ENCODE data around the gene EP400. TPM values are rescaled to one million over a fixed set of nuclear protein-coding genes. Genes with fewer than 3 reads are reported as not detected.
"Not testable (repeated sequence)": the region's sequence is repeated elsewhere in the genome, so short reads cannot be mapped to it uniquely, and the experiment has no call there.

Gene EP400
- total RNA-seq, 8 experiments from 2014 or later = 7.7 to 44.8 (median 17.2) TPM

DNA sequence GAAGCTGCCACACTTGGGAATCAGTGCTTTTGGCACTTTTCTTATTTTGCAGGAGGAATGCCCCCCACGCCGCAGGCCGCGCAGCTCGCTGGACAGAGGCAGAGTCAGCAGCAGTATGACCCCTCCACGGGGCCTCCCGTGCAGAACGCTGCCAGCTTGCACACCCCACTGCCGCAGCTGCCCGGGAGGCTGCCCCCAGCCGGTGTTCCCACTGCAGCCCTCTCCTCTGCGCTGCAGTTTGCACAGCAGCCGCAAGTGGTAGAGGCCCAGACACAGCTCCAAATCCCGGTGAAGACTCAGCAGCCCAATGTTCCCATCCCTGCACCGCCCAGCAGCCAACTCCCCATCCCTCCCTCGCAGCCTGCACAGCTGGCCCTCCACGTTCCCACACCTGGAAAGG, 32.3 kb downstream of the EP400 start:
- H3K4me1 ChIP-seq (replicated peaks in 1 of 2) = peaks cover 0 to 6% of the 10 kb centered on the region in 2 donors
- WGBS, 10 experiments = 82 to 100% (median 96%) methylated on average over 2 to 7 of the region's 17 CpGs; no CpG with 5 or more reads in 6 of the 10 experiments
- ATAC-seq (replicated peaks in 6 of 8) = no peak
- H3K27ac ChIP-seq = no peak overlapping the region
- H3K4me3 ChIP-seq = no peak overlapping the region
- in situ Hi-C loops (cut with MboI; ENCODE audit: low pct_unique_long_range_greater_than_20kb in 2 of 9, low sequenced_read_pairs in 9 of 9, unreplicated experiment in 9 of 9) = no loop called here

DNA sequence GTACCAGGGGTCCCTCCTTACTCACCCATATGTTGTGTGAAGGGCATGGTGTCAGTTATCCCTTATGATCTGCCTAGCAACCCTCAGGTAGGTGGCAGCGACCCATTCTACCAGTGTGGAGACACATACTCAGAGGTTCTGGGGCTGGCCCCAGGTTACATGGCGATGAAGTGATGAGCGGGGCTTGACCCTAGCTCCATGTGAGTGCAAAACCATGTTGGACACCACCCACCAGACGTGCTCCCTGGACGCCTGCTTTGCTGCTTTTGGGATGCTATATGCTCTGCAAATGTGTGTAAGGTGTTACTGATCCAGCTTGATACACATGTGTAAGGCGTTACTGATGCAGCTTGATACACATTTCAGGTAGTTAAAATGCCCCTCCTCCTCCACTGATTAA, 33.3 kb downstream of the EP400 start:
- no peak overlapping the region for H3K4me3 ChIP-seq
- no peak overlapping the region for H3K27ac ChIP-seq
- peaks cover 0 to 7% of the 10 kb centered on the region in 2 donors for H3K4me1 ChIP-seq (replicated peaks in 1 of 2)
- 79 to 100% (median 96%) methylated on average over 1 to 5 of the region's 6 CpGs; no CpG with 5 or more reads in 3 of the 10 experiments for WGBS, 10 experiments
- in situ Hi-C loops (cut with MboI; ENCODE audit: low pct_unique_long_range_greater_than_20kb in 2 of 9, low sequenced_read_pairs in 9 of 9, unreplicated experiment in 9 of 9) = no loop called here
- no peak for ATAC-seq (replicated peaks in 6 of 8)

DNA sequence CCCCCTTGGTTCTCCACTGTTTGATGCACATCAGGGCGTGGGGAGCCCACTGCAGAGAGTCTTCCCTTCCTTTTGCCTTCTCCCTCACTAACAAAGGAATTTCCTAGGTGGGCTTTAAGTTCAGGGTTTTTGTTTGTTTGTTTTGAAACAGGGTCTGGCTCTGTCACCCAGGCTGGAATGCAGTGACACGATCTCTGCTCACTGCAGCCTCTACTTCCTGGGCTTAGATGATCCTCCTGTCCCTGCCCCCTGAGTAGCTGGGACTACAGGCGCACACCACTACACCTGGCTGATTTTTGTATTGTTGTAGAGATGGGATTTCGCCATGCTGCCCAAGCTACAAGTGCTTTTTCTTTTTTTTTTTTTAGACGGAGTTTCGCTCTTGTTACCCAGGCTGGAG, 33.8 kb downstream of the EP400 start:
- in situ Hi-C loops (cut with MboI; ENCODE audit: low pct_unique_long_range_greater_than_20kb in 2 of 9, low sequenced_read_pairs in 9 of 9, unreplicated experiment in 9 of 9) = no loop called here
- ATAC-seq (replicated peaks in 6 of 8) = no peak
- Histone ChIP-seq H3K4me1 (replicated peaks in 1 of 2) (peaks cover 0 to 7% of the 10 kb centered on the region in 2 donors), H3K4me3 (no peak overlapping the region), H3K27ac (no peak overlapping the region)
- 60 to 100% (median 100%) methylated on average over 1 to 3 of the region's 6 CpGs; no CpG with 5 or more reads in 4 of the 10 experiments for WGBS, 10 experiments

DNA sequence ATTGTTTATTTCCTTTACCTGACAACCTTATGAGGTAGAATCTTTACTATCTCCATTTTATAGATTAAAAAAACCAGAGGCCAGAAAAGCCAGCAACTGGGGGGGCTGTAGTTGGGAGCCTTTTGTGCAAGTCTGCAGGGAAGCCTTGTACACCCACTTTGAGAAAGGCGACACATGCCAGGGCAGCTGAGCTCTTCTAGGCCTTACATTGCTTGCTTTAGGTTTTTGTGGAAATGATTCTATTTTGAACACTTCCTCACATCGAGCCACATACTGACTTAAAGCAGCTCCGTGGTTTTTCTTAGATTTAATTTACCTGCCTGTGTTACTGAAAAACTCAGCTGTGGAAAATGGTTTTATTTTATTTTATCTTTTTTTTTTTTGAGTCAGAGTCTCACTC, 34.6 kb downstream of the EP400 start:
- Histone ChIP-seq H3K4me3 (no peak overlapping the region), H3K27ac (no peak overlapping the region), H3K4me1 (replicated peaks in 1 of 2) (peaks cover 0 to 9% of the 10 kb centered on the region in 2 donors)
- no peak for ATAC-seq (replicated peaks in 6 of 8)
- whole genome bisulfite sequencing, 10 experiments = 86 to 100% (median 100%) methylated on average over 1 to 3 of the region's 3 CpGs; no CpG with 5 or more reads in 1 of the 10 experiments
- in situ Hi-C loops (cut with MboI; ENCODE audit: low pct_unique_long_range_greater_than_20kb in 2 of 9, low sequenced_read_pairs in 9 of 9, unreplicated experiment in 9 of 9) = no loop called here

DNA sequence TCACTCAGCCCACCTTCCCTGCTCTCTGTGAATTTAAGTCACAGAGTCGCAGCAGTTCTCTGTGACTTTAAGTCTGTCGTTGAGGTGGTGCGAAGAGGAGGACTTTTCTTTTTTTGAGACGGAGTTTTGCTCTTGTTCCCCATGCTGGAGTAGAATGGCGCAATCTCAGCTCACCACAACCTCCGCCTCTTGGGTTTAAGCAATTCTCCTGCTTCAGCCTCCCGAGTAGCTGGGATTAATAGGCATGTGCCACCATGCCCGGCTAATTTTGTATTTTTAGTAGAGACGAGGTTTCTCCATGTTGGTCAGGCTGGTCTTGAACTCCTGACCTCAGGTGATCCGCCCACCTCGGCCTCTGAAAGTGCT, 35.8 kb downstream of the EP400 start:
- peaks cover 4 to 21% of the 10 kb centered on the region in 2 donors for H3K4me1 ChIP-seq (replicated peaks in 1 of 2)
- ATAC-seq (replicated peaks in 6 of 8); in situ Hi-C loops (cut with MboI; ENCODE audit: low pct_unique_long_range_greater_than_20kb in 2 of 9, low sequenced_read_pairs in 9 of 9, unreplicated experiment in 9 of 9); H3K27ac ChIP-seq; H3K4me3 ChIP-seq: not testable (repeated sequence)
- WGBS, 10 experiments = 90 to 100% (median 100%) methylated on average over 1 to 9 of the region's 11 CpGs; no CpG with 5 or more reads in 3 of the 10 experiments

DNA sequence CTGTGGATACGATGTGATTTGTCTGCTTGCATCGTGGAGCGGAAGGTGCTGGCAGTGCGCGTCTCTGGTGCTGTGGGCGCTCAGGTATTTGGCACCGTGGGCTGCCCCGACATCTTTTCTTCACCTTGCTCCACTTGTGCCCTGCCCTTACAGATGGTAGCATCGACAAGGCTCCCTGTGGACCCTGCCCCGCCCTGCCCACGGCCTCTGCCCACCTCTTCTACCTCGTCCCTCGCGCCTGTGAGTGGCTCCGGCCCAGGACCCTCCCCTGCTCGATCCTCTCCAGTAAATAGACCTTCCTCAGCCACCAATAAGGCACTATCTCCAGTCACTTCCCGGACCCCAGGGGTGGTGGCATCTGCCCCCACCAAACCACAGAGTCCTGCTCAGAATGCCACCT, 36.6 kb downstream of the EP400 start:
- Histone ChIP-seq H3K4me3 (no peak overlapping the region), H3K4me1 (replicated peaks in 1 of 2) (peaks cover 9 to 26% of the 10 kb centered on the region in 2 donors), H3K27ac (no peak overlapping the region)
- ATAC-seq (replicated peaks in 6 of 8) = no peak
- WGBS, 10 experiments = 80 to 100% (median 95%) methylated on average over 1 to 7 of the region's 17 CpGs; no CpG with 5 or more reads in 5 of the 10 experiments
- in situ Hi-C loops (cut with MboI; ENCODE audit: low pct_unique_long_range_greater_than_20kb in 2 of 9, low sequenced_read_pairs in 9 of 9, unreplicated experiment in 9 of 9) = no loop called here

DNA sequence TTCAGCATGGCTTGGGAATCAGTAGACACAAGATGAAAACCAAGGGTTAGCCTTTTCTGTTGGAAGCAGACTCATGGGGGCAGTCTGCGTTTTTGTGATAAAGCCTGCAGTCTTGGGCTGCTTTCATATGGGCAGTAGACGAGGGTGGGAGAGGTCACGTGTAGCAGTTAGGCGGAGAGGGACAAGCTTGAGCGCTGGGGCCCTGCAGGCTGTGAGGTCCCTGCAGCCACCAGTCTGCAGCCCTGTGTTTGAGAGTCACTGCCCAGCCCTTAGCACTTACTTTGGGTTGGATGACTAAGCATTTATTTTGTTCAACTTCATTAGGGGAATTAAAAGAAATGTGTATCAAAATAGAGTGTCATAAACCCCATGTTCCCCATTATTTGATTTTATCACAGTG, 37.2 kb downstream of the EP400 start:
- peaks cover 9 to 26% of the 10 kb centered on the region in 2 donors for H3K4me1 ChIP-seq (replicated peaks in 1 of 2)
- in situ Hi-C loops (cut with MboI; ENCODE audit: low pct_unique_long_range_greater_than_20kb in 2 of 9, low sequenced_read_pairs in 9 of 9, unreplicated experiment in 9 of 9) = no loop called here
- 17 to 96% (median 49%) methylated on average over 1 to 4 of the region's 5 CpGs; no CpG with 5 or more reads in 2 of the 10 experiments for WGBS, 10 experiments
- ATAC-seq (replicated peaks in 6 of 8) = peak in 6 of 8 experiments; percentile 33 to 79 (median 52)
- no peak overlapping the region for H3K4me3 ChIP-seq
- no peak overlapping the region for H3K27ac ChIP-seq

DNA sequence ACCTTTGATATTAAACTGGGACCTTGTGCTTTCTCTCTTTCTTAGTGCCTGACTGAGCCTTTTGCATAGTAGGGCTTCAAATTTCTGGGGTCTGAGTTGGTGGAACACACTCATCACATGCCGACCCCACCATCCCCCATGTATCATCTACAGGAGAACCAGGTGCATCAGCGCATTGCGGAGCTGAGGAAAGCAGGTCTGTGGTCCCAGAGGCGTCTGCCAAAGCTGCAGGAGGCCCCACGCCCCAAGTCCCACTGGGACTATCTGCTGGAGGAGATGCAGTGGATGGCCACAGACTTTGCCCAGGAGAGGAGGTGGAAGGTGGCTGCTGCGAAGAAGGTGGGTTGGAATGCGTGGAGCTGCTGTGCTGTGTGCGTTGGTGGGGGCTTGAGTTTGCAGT, 37.8 kb downstream of the EP400 start:
- Histone ChIP-seq H3K4me3 (no peak overlapping the region), H3K4me1 (replicated peaks in 1 of 2) (peaks cover 9 to 26% of the 10 kb centered on the region in 2 donors), H3K27ac (no peak overlapping the region)
- no peak for ATAC-seq (replicated peaks in 6 of 8)
- in situ Hi-C loops (cut with MboI; ENCODE audit: low pct_unique_long_range_greater_than_20kb in 2 of 9, low sequenced_read_pairs in 9 of 9, unreplicated experiment in 9 of 9) = no loop called here
- 80 to 100% (median 100%) methylated on average over 1 to 3 of the region's 8 CpGs; no CpG with 5 or more reads in 5 of the 10 experiments for WGBS, 10 experiments

DNA sequence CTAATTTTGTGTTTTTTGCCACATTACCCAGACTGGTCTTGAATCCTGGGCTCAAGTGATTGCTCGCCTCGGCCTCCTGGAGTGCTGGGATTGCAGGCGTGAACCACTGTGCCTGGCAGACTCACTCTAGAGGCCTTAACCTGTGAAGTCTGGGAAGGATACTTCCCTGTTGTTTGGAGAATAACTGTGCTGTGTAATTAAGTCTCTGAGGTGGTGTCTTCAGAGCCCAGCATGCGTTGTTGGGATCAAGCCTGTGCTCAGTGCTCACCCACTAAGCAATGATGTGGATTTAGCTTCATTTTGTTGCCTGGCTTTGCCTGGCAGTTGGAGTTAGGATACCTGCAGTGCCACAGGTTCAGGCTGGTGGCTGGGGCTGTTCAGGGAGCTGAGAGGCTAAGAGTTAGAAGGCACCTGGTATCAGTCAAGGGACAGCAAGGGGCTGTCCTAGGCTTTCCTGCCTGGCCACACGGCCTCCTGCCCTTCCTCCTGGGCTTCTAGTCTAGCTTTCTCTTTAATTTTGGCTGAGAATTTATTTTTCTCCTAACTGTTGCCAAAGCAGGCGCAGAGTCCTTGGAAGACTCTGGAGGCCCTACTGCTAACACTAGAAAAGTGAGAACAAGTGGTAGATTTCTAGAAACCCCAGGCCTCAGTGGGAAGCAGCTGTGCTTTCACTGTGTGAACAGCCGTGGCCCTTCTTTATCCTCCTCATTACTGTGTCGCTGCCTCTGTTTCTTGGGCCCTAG, 38.5 kb downstream of the EP400 start:
- Histone ChIP-seq H3K4me3 (no peak overlapping the region), H3K27ac (no peak overlapping the region), H3K4me1 (replicated peaks in 1 of 2) (peaks cover 9 to 26% of the 10 kb centered on the region in 2 donors)
- ATAC-seq (replicated peaks in 6 of 8) = no peak
- in situ Hi-C loops (cut with MboI; ENCODE audit: low pct_unique_long_range_greater_than_20kb in 2 of 9, low sequenced_read_pairs in 9 of 9, unreplicated experiment in 9 of 9) = no loop called here
- WGBS, 10 experiments = 88 to 100% (median 99%) methylated on average over 1 to 7 of the region's 8 CpGs; no CpG with 5 or more reads in 2 of the 10 experiments

DNA sequence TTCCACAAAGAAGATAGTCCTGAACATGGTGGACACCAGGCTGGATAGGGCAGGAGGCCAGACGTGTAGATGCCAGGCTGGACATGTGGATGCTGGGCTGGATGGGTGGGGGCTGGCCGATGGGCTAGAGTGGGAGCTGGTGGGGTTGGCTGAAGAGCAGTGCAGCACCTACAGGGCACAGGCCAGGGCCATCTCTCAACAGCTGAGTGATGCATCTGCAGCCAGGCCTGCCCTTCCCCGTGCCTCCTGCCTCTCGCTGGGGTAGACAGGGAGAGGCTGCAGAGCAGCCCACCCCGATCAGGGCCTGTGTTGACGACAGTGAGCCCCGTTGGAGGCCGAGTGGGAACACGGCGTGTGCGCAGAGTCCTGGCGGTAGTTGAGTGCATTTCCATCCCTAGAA, 39.3 kb downstream of the EP400 start:
- Histone ChIP-seq H3K4me1 (replicated peaks in 1 of 2) (peaks cover 9 to 26% of the 10 kb centered on the region in 2 donors), H3K27ac (no peak overlapping the region), H3K4me3 (no peak overlapping the region)
- 77 to 100% (median 93%) methylated on average over 1 to 6 of the region's 12 CpGs; no CpG with 5 or more reads in 7 of the 10 experiments for WGBS, 10 experiments
- ATAC-seq (replicated peaks in 6 of 8) = no peak
- in situ Hi-C loops (cut with MboI; ENCODE audit: low pct_unique_long_range_greater_than_20kb in 2 of 9, low sequenced_read_pairs in 9 of 9, unreplicated experiment in 9 of 9) = no loop called here

DNA sequence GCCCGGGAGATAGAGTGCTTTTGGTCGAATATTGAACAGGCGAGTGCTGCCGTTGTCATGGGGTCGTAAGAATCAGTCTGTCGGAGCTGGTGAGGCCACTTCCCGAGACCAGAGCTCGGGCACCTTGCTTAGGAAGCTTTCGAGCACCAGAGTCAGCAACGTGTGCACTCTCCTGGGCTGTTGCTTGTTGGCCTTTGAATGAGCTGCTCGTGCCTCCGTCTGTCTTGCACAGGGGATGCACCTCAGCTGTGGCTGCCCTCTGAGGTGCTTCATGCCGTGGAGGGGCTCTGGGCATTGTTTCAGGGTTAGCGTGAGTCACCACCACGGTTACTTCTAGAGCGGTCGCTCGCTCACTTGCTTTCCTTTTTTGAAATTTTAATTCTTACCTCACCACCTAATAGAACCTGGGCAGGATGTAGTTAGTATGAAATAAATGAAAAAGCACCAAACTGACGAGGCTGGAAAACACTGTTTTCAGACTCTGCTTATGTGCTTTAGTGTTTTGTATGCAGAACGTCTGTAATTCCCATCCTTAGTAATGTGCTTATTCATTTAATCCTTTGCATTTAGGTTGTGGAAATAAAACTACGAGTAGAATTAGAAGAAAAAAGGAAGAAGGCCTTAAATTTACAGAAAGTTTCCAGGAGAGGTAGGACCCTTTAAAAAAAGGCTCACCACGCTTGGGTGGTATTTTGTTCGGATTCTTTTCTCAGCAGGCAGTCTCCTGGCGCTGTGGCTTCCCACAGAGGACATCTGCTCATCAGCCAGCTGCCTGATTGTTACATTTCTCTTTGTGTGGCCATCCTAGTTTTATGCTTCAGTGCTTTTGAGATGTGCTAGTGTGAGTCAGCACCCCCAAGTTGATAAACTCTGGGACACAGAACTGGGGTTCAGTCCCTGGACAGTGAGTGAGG, 40.6 kb downstream of the EP400 start:
- Histone ChIP-seq H3K4me1 (replicated peaks in 1 of 2) (peaks cover 9 to 26% of the 10 kb centered on the region in 2 donors), H3K27ac (peak overlapping the region in 1 of 2 donors; percentile 79), H3K4me3 (no peak overlapping the region)
- peak in 5 of 8 experiments; percentile 59 to 74 (median 66) for ATAC-seq (replicated peaks in 6 of 8)
- 21 to 83% (median 43%) methylated on average over 1 to 19 of the region's 24 CpGs for WGBS, 10 experiments
- in situ Hi-C loops (cut with MboI; ENCODE audit: low pct_unique_long_range_greater_than_20kb in 2 of 9, low sequenced_read_pairs in 9 of 9, unreplicated experiment in 9 of 9) = no loop called here

DNA sequence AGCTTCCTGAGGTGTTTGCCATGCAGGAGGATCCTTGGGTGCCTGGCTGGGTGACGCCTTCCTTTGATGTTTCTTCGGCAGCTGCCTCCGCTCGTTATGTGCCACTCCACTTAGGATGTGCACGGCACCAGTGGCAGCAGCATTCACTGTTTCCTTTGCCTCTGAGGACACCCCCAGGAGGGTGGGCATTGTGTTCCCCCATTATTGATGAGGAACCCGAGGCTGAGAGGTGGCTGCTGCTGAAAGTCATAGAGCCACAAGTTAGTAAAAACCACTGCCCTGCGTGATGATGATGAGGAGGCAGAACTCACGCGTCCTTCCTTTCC, 41.2 kb downstream of the EP400 start:
- no peak for ATAC-seq (replicated peaks in 6 of 8)
- H3K4me3 ChIP-seq = no peak overlapping the region
- H3K27ac ChIP-seq = peak overlapping the region in 1 of 2 donors; percentile 71
- 10 to 100% (median 50%) methylated on average over 1 to 8 of the region's 9 CpGs; no CpG with 5 or more reads in 4 of the 10 experiments for WGBS, 10 experiments
- in situ Hi-C loops (cut with MboI; ENCODE audit: low pct_unique_long_range_greater_than_20kb in 2 of 9, low sequenced_read_pairs in 9 of 9, unreplicated experiment in 9 of 9) = no loop called here
- peaks cover 9 to 26% of the 10 kb centered on the region in 2 donors for H3K4me1 ChIP-seq (replicated peaks in 1 of 2)

DNA sequence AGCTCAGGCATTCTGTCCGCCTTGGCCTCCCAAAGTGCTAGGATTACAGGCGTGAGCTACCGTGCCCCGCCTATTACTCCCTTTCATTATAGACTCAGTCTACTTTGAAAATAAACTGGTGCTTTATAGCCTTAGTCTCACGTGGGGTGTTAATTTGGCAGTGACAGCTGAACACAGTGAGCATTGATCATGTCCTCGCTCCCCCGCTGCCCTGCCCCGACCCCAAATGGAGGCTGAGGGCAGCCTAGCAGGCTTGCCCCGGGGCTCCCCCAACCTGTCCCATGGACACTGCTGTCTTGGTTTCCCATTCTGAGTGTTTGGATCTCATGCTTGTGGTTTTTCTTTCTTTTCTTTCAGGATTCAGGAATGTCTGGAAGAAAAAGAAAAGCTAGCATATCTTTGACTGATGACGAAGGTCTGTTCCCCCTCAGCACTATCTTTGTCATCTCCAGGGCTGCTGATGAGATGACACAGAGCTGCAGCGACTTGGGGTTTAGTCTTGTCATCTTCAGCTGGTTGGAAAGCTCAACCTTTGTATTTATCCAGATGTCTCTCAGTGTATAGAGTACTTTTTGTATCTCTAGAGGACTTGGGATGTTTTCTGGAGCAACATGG, 42.2 kb downstream of the EP400 start:
- 40 to 100% (median 82%) methylated on average over 1 to 10 of the region's 11 CpGs; no CpG with 5 or more reads in 2 of the 10 experiments for WGBS, 10 experiments
- peaks cover 9 to 22% of the 10 kb centered on the region in 2 donors for H3K4me1 ChIP-seq (replicated peaks in 1 of 2)
- no peak for ATAC-seq (replicated peaks in 6 of 8)
- no peak overlapping the region for H3K27ac ChIP-seq
- in situ Hi-C loops (cut with MboI; ENCODE audit: low pct_unique_long_range_greater_than_20kb in 2 of 9, low sequenced_read_pairs in 9 of 9, unreplicated experiment in 9 of 9) = no loop called here
- no peak overlapping the region for H3K4me3 ChIP-seq
